22Rv1 (cell line): ENCODE results near the gene UNC5B.

Experiments used
- ZFX ChIP-seq: fragments of 450-650 bp; IDR thresholded peaks from 2 replicates; pipeline ENCODE4 v1.6.1; 2017; ENCODE audit warnings: antibody characterized with exemption, borderline replicate concordance
- TF ChIP-seq, protein P1 (sequence below): fragments of 450-650 bp; IDR thresholded peaks from 2 replicates; pipeline ENCODE4 v1.5.1; 2017; ENCODE audit warnings: mild to moderate bottlenecking

DNA sequence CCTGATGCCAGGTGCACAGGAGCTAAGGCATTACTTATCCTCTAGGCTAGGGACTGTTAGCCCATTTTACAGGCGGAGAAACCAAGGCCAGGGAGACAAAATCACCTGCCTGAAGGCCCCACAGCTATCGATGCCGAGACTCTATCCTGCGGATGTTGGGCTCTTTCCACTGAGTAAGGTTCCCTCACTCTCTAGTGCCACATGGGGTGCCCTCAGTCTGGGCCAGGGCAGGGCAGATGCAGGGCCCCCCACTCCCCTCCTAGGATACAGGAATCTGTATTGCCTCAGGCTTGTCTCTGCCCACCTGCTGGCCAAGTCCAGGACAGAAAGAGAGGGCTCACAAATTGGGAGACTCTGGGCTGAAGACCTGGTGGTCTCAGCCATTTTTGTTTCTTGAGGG lies 45.7 kb downstream of the UNC5B start:
- TF ChIP-seq, protein P1, sequence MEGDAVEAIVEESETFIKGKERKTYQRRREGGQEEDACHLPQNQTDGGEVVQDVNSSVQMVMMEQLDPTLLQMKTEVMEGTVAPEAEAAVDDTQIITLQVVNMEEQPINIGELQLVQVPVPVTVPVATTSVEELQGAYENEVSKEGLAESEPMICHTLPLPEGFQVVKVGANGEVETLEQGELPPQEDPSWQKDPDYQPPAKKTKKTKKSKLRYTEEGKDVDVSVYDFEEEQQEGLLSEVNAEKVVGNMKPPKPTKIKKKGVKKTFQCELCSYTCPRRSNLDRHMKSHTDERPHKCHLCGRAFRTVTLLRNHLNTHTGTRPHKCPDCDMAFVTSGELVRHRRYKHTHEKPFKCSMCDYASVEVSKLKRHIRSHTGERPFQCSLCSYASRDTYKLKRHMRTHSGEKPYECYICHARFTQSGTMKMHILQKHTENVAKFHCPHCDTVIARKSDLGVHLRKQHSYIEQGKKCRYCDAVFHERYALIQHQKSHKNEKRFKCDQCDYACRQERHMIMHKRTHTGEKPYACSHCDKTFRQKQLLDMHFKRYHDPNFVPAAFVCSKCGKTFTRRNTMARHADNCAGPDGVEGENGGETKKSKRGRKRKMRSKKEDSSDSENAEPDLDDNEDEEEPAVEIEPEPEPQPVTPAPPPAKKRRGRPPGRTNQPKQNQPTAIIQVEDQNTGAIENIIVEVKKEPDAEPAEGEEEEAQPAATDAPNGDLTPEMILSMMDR: no peak
- TF ChIP-seq ZFX: no peak
